ENCODE data around the gene OVCA2. TPM values are rescaled to one million over a fixed set of nuclear protein-coding genes. Genes with fewer than 3 reads are reported as not detected.

Gene OVCA2
- 32.7 TPM for total RNA-seq (ENCODE audit: unreplicated experiment)
- long read RNA-seq, transcript OVCA2-201 (2 exons, 1,122 nt) = major isoform, 58 of 59 reads
- long read RNA-seq, partial matches to known transcripts = 0 of 59 reads
- long read RNA-seq, other reads (novel, unspliced or antisense) = 1 of 59 reads

GRCh38 chr17:2041561-2042389 is at the start of gene OVCA2:
Gene OVCA2, plus strand, starts transcription at chr17:2042022. Its CDS starts 26 bp downstream, at chr17:2042048.
- H3K4me3 Mint-ChIP-seq (ENCODE audit: unreplicated experiment) = peak within 1 kb of the TSS; percentile 97
- H3K27me3 Mint-ChIP-seq (ENCODE audit: unreplicated experiment) = peaks cover 12% of the 10 kb centered on the region
- DNase-seq (ENCODE audit: low spot score) = peak; percentile 95
- peaks cover 24% of the 10 kb centered on the region for H3K36me3 Mint-ChIP-seq (ENCODE audit: low read depth, unreplicated experiment)
- TF ChIP-seq CTCF (IDR thresholded peaks at IDR 0.05; ENCODE audit: unreplicated experiment) = peak; percentile 25
- H3K4me1 Mint-ChIP-seq (ENCODE audit: unreplicated experiment) = peaks cover 22% of the 10 kb centered on the region
- H3K9me3 Mint-ChIP-seq (ENCODE audit: unreplicated experiment) = no peaks in the 10 kb centered on the region
- H3K27ac Mint-ChIP-seq (ENCODE audit: unreplicated experiment) = peak within 1 kb of the TSS; percentile 98

- no peak for TF ChIP-seq CTCF (IDR thresholded peaks at IDR 0.05; ENCODE audit: unreplicated experiment)
- H3K27ac Mint-ChIP-seq (ENCODE audit: unreplicated experiment) = no peak overlapping the region
- peaks cover 18% of the 10 kb centered on the region for H3K27me3 Mint-ChIP-seq (ENCODE audit: unreplicated experiment)
- peaks cover 6% of the 10 kb centered on the region for H3K36me3 Mint-ChIP-seq (ENCODE audit: low read depth, unreplicated experiment)
- no peak for DNase-seq (ENCODE audit: low spot score)
- no peak overlapping the region for H3K4me3 Mint-ChIP-seq (ENCODE audit: unreplicated experiment)
- peaks cover 6% of the 10 kb centered on the region for H3K4me1 Mint-ChIP-seq (ENCODE audit: unreplicated experiment)
- no peaks in the 10 kb centered on the region for H3K9me3 Mint-ChIP-seq (ENCODE audit: unreplicated experiment)
These were observed 49.3 kb upstream of the OVCA2 start for GRCh38 chr17:1992541-1992940.

- Mint-ChIP-seq H3K4me3 (ENCODE audit: unreplicated experiment) (no peak overlapping the region), H3K4me1 (ENCODE audit: unreplicated experiment) (peaks cover 13% of the 10 kb centered on the region), H3K36me3 (ENCODE audit: low read depth, unreplicated experiment) (peaks cover 6% of the 10 kb centered on the region), H3K27ac (ENCODE audit: unreplicated experiment) (no peak overlapping the region), H3K27me3 (ENCODE audit: unreplicated experiment) (peaks cover 23% of the 10 kb centered on the region), H3K9me3 (ENCODE audit: unreplicated experiment) (no peaks in the 10 kb centered on the region)
- no peak for TF ChIP-seq CTCF (IDR thresholded peaks at IDR 0.05; ENCODE audit: unreplicated experiment)
- no peak for DNase-seq (ENCODE audit: low spot score)
These were observed 47.1 kb upstream of the OVCA2 start for GRCh38 chr17:1994707-1995106.

GRCh38 chr17:1995321-1995892 is 46.4 kb upstream of the OVCA2 start:
- peaks cover 24% of the 10 kb centered on the region for H3K27me3 Mint-ChIP-seq (ENCODE audit: unreplicated experiment)
- DNase-seq (ENCODE audit: low spot score) = no peak
- peaks cover 13% of the 10 kb centered on the region for H3K4me1 Mint-ChIP-seq (ENCODE audit: unreplicated experiment)
- peaks cover 6% of the 10 kb centered on the region for H3K36me3 Mint-ChIP-seq (ENCODE audit: low read depth, unreplicated experiment)
- H3K4me3 Mint-ChIP-seq (ENCODE audit: unreplicated experiment) = no peak overlapping the region
- H3K27ac Mint-ChIP-seq (ENCODE audit: unreplicated experiment) = no peak overlapping the region
- no peaks in the 10 kb centered on the region for H3K9me3 Mint-ChIP-seq (ENCODE audit: unreplicated experiment)
- no peak for TF ChIP-seq CTCF (IDR thresholded peaks at IDR 0.05; ENCODE audit: unreplicated experiment)
